Femur (tissue), 1 donor: ENCODE measurements around the gene PITPNB.

Source experiments
- DNase-seq: peaks from one replicate; pipeline ENCODE4 v3.0.0-alpha.2; 2017

The PITPNB gene

GRCh38 chr22:27878541-27878940 lies 40.5 kb downstream of the PITPNB start:
- no peak for DNase-seq

DNA sequence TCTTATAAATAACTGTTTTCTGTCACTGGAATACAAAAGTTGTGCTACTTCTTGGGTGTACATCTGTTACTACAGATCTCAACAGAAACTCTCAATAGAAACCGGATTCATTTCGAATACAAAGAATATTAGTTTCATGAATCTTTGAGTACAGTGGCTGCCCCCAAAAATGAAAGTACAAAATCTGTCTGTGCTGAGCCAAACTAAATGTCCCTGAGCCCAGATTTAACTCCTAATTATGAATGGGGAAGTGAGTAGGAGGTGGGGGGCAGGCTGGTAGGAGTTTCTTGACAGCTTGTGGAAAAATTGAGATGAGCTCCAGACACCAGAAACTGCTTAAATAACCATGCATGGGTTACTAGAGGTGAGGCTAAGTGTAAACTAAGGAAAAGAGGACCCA lies 41.6 kb downstream of the PITPNB start:
- no peak for DNase-seq

DNA sequence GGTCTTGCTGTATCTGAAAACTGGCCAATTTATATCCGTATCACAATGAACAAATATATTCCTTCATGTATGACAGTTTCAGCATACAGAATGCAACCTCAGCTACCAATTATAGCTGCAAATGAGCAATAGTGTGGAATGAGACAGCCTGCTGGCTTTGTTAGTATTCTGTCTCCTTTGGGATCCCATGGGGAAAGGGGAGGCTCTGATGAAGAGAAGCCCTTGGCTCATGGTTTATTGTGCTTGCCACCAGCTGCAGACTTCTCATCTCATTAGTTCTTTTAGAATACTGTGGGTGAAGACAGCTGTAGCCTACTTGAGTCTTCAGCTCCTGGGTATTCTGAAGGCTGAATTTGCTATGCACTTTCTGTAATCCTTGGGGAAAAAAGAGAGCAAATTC lies 42.4 kb downstream of the PITPNB start:
- no peak for DNase-seq

DNA sequence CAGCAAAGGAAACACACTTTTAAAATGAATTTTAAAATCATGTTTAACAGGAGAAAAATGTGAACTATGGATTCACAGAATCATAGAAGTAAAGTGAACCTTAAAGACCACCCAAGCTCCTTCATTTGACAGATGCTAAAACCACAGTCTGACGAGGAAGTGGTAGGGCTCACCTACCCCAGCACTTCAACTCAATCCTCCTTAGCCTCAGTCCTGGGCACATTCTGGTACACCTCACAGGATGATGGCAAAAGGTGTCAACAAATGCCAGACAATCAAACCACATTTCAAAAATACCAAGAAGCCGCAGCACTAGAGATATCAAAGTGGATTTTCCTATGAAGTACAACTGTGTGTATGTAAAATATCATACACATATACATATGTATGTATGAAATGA lies 43.1 kb downstream of the PITPNB start:
- DNase-seq: no peak

- no peak for DNase-seq
Measured at GRCh38 chr22:27874764-27875163, 44.3 kb downstream of the PITPNB start.

DNA sequence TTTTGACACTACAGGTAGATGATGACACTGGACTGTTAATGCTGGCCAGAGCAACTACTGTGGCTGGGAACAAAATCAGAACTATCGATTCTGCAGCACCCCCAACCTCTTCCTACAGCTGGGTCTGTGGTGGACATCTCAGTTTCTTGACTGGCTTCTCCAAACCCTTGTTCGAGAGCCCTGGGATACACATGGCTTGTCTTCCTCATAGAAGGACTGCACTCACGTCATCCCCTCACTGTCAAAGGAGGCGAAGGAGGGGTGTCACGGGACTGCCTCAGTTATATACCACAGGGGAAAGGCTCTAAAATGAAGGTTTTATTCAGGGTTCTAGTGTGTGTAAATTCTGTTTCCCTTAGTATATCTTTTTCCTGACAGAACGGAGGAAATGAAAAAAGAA lies 44.9 kb downstream of the PITPNB start:
- DNase-seq: no peak

GRCh38 chr22:27873472-27873871 lies 45.6 kb downstream of the PITPNB start:
- DNase-seq: no peak

DNA sequence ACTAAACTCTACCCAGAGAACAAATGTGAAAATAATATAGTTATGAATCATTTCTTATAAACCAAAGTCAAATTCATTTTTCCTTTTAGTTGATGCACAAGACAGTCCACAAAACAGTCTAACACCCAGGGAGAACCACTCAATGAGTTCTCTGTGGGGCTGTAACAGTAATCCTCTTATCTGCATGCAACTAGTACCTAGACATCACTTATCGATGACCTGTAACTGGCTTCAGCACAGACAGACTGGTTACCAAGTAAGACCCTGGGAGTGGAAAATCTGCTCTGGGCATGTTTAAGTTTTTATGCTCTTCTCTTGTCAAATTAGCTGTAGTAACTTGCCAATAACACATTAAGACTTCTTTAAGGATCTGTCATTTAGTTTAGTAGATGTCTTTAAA lies 46.6 kb downstream of the PITPNB start:
- DNase-seq: no peak

DNA sequence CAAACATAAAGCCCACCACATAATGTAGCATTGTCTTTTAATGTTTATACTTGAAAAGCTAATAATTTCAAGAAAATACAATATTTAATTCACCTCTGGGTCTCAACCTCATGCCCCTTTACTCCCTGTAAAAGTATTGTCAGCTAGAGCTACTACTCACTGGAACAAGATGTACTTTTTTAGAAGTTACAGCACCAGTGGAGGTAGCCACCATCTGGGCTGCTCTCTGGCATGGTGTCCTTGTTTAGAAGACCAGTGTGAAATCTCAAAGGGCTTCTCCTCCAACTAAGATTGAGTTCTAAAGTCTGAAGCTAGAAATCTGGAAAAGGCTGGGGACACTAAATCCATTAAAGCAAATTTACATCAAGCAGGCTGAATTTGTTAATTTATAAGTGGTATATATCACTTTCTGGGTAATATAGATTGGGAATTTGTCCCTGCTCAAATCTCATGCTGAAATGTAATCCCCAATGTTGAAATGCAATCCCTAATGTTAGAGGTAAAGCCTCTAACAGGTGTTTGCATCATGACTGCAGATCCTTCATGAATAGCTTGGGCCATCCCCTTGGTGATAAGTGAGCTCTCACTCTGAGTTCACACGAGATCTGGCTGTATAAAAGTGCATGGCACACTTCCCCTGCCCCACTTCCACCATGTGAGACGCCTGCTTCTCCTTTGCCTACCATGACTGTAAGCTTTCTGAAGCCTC lies 47.6 kb downstream of the PITPNB start:
- DNase-seq: no peak

DNA sequence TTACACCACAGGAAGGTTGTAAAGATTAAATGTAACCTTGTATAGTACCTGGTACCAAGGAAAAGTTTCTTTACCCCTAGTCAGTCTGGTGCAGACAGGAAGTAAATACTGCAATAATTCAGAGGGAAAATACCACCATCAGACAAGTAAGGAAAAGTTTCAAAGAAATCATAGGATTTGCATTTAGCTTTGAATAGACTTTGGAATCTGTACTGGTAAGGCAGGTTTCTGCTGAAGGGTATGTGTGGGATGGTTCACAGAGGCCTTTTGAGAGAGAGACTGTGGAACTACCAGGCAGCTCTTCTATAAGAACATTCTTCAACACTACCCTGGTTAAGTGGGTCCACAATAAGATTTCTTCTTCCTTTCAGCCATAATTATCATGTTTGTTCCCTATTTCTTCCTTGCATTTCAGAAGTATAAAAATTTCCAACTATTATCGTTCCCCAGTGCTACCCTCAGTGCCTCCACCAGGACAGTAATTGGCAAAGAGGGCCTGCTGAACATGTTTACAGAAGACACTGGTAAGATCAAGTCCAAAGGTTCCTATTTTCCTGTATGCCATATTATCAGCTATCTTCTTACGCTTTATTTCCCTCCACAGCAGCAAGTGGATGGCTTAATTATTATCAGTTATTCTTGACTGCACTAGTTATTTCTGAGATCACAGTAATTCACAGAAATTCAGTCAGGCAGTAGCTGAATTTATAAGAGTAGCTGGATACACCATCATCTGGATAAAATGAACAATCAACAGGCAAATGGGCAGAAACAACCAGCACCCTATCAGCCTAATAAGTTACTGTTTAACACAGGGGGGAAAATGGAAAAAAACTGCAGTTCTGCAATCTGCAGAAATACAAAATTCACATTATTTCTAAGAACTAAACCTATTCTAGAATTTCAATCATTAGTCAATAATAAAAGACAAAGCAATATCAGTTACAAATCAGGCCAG lies 48.5 kb downstream of the PITPNB start:
- no peak for DNase-seq

DNA sequence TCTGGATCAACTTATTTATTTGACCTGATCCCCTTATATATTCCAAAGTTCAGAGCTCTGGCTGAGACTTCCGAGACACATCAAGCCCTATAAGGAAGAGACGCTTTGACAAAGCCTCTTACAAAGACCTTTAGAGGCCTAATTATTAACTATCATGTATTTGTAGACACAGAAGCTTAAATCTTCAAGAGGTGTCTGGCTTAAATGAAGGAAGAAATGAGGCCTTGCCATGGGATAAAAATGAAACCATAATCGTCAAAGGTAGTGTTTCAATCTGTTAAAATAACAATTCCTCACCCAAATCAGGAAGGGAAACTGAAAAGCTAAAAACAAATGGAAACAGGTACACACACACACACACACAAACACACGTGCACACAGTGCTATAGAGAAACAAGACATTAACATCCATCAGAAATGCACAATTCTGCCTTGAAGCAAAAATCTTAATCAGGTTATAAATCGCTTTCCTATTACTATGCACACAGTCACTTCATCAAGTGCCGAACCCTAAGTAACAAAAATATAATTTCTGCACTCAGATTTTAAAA lies 50.2 kb downstream of the PITPNB start:
- DNase-seq: no peak

GRCh38 chr22:27867953-27868731 lies 50.9 kb downstream of the PITPNB start:
- DNase-seq: no peak

- DNase-seq: no peak
Measured at GRCh38 chr22:27867085-27867952, 51.7 kb downstream of the PITPNB start.

DNA sequence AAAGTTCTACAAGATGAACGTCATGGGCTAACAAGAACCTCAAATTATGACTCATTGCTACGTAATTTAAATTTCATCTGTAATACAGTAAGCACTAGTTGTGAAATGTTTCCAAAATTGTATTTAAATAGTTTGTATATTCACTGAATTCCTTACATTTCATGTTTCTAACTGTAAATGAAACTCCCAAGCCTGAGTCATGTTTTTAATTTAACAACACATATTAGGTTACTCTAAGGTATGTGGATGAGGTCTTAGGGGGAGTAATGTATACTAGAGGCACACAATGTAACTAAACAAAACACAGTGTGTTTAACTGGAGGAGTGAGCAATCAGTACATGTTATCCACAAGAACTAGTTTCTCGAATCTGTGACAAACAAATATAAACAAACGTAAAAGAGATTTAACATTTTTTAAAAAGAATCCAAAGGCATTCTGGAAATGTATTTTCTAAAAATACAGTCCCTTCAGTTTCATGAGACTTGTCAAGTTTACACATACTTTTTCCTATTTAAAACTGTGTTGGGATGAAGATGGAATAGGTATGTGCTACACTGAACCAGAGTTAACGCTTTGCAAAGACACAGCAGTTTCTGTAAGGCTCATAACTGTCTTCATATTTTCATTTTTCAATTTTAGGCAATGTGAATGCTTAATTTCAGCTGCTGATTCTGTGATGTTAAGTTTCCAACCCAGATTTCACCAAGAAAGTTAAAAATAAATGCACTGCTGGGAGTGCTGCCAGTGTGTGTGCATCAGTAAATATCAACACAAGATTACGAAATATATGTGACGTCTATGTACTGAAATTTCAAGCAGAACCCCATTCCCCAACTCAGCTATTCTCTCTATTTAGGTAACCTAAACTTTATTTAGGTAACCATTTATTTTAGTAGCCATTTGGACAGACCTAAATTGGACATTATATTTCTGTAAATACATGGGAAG lies 52.6 kb downstream of the PITPNB start:
- peak; percentile 57 for DNase-seq

GRCh38 chr22:27865496-27865895 lies 53.6 kb downstream of the PITPNB start:
- no peak for DNase-seq

GRCh38 chr22:27863556-27863955 lies 55.5 kb downstream of the PITPNB start:
- no peak for DNase-seq

GRCh38 chr22:27863001-27863400 lies 56.1 kb downstream of the PITPNB start:
- DNase-seq: no peak

DNA sequence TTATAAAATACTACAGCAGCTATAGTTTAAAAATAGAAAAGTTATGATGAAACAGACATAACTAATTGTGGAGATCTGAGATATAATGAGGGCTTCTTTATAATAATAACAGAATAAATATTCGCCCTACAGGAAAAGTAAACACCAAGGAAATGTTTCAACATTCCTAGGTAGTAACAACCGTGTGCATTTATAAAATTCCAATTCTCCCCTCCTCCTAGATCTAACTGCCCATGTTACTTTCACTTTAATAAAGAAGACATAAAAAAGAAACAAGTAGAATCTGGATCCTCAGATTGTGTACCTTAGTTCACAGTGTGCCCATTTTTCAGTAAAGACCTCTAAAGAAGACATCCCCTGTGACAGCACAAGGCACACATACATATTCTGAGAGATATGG lies 59.7 kb downstream of the PITPNB start:
- no peak for DNase-seq

DNA sequence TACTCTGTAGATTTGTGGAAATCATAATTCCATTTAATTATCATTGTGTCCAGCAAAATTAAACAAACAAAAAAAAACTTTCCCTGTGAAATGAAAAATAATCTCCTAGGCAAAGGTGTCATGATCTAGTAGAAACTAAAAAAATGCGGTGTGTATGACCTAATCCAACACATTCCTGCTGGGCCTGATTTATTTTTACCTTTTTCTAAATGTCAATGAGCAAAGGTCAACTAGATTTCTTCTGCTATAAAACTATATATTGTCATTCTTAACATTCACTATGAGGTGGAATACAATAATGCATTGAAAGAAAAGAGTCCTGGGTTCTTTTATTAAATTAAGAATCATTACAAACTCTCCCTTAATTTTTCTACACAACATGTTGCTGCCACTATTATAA lies 60.4 kb downstream of the PITPNB start:
- DNase-seq: no peak

DNA sequence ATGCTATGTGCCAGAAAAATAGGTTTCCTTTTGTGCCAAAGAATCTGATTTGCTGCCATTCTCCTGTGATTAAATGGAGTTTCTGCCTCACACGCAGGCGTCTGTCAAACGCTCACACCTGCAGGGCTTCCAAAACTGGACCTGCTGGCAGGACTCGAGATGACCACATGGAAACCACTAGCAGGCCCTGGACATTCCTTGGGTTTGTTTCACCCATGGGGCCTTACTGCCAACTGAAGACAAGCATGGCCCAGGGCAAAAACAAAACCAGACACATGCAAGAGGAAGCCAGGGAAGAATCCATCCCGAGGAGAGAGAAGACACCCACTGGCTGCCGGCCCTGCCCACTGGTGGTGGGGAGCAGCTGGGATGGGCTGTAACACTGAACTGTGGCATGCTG lies 61.6 kb downstream of the PITPNB start:
- no peak for DNase-seq

GRCh38 chr22:27856386-27856785 lies 62.7 kb downstream of the PITPNB start:
- DNase-seq: no peak
